NK-92 (cell line): Measurements from ENCODE around the gene LIPE.
"Not testable (repeated sequence)": the region's sequence is repeated elsewhere in the genome, so short reads cannot be mapped to it uniquely, and the experiment has no call there.

Experiments
- DNase-seq: peaks from one replicate; lab custom pipeline; 2025; ENCODE audit not compliant: unreplicated experiment; lab: John Stamatoyannopoulos, UW

The LIPE gene, protein sequence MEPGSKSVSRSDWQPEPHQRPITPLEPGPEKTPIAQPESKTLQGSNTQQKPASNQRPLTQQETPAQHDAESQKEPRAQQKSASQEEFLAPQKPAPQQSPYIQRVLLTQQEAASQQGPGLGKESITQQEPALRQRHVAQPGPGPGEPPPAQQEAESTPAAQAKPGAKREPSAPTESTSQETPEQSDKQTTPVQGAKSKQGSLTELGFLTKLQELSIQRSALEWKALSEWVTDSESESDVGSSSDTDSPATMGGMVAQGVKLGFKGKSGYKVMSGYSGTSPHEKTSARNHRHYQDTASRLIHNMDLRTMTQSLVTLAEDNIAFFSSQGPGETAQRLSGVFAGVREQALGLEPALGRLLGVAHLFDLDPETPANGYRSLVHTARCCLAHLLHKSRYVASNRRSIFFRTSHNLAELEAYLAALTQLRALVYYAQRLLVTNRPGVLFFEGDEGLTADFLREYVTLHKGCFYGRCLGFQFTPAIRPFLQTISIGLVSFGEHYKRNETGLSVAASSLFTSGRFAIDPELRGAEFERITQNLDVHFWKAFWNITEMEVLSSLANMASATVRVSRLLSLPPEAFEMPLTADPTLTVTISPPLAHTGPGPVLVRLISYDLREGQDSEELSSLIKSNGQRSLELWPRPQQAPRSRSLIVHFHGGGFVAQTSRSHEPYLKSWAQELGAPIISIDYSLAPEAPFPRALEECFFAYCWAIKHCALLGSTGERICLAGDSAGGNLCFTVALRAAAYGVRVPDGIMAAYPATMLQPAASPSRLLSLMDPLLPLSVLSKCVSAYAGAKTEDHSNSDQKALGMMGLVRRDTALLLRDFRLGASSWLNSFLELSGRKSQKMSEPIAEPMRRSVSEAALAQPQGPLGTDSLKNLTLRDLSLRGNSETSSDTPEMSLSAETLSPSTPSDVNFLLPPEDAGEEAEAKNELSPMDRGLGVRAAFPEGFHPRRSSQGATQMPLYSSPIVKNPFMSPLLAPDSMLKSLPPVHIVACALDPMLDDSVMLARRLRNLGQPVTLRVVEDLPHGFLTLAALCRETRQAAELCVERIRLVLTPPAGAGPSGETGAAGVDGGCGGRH

DNA sequence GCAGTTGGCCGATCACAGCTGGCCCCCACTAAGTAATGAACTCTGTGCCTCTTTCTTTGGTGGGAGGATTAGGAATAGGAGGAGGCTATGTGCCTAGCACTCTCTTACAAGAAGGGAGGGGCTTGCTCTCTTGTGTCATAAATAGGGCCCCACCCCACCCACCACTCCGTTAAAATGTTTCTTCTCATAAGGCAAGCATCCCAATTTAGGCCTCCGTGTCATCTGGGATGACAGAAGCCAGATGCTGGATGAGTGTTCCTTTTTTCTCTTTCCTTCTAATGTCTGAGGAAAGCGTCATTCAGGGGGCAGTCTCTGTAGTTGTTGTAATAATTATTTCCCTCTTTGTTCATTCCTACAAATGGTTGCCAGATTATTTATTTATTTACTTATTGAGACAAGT is at the start of gene LIPE:
TSS of gene LIPE (minus strand) at position 76 of the 400 bp plus-strand sequence. CDS start 239 bp downstream, outside the sequence.
- no peak for DNase-seq

DNA sequence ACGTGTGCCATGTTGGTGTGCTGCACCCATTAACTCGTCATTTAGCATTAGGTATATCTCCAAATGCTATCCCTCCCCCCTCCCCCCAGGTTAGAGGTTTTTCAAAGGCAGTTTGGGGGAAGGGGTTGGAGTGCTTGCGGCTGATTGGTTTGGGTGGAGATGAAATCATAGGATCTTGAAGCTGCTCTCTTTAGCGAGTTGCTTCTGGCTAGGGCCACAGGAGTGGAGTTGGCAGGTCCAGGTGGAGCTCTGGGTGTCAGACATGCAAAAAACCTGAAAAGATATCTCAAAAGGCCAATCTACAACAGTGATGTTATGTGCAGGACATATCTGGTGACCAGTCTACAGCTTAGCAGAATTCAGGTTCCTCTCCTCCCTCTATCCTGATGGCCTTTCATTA is 48.2 kb upstream of the LIPE start:
- DNase-seq, result no peak

DNA sequence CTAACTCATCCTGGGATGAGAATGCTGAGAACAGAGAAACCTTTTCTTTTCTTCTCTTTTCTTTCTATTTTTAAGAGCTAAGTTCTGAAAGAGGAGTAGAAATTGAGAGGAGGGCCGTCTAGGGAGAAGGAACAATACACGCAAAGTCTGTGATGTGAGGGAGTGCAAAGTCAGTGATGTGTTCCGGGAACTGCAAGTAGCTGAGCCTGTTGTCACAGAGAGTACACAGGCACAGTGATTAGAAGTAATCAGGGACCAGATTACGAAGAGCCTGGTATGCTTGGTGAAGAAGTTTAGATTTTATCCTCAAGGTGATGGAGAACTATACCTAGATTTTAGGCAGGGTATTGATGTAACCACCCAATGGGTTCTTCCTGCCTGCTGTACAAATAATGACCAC is 47.6 kb upstream of the LIPE start:
- no peak for DNase-seq

DNA sequence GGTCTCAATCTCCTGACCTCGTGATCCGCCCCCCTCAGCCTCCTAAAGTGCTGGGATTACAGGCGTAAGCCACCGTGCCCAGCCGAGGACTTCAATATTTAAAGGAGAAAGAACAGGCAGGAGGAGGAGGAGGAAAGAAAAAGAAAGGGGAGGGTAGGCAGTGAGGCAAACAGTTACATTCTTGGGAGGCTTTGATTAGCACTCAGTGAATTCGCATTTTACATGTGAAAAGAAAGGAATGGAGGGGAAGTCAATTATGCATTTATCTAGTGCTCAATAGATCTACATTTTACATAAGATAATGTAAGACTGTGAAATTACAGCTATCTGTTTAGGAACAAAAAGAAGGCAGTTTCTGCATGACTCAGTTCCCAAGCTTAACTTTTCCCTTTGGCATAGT is 46.5 kb upstream of the LIPE start:
- no peak for DNase-seq

DNA sequence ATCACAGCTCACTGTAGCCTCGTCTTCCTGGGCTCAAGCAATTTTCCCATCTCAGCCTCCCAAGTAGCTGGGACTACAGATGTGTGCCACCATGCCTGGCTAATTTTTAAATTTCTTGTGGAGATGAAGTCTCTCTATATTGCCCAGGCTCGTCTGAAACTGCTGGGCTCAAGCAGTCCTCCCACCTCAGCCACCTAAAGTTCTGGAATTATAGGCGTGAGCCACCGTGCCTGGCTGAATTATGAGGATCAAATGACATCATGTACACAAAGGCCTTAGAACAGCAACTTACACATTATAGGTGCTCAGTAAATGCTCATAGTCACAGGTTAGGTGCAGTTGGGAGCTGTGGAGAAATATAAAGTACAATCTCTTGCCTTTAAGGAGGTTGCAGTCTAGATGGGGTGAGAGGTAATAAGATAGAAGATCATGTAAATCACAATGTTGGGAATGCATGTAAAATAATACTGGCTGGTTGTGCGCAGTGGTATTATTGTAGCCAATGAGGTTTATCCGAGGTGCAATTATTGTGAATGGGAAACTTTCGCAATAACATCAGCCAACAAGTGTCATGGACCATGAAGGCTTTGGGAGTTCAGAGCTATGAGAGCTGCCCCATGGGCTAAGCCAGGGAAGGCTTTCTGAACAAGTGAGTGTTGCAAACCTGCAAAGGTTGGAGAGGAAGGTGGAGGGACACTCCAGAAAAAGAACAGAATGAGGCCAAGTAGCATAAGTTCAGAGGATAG is 45.4 kb upstream of the LIPE start:
- DNase-seq, result no peak

DNA sequence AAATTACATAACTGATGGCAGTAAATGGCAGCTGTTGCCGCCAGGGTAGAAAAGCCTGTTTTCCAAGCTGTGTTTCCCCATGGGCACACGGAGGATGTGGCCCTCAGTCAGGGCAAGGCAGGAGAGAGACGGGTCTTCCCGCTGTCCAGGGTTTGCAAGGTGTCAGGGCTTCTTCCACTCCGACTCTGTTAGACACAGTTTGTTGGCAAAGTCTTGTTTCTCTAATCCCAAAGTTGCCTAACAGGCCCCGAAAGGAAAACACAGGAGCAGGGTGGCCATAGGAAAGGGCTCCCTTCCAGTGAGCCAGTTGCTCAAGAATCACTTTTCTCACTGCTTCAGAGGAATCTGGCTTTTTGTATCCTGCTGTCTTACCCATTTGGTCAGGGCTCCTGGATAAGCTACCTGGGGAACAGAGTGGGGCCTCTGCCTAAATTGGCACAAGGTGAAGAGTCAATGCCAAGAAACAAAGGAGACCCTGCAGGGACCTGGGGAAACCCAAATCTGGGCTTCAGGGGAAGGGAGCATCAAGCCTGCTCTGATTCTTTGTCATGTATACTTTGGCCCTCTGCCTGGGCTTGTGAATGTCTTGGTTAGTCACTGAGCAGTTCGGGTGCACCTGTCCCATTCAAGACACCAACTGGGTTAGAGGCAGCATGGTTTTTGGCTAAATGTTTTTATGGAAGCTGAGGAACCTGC is 44.5 kb upstream of the LIPE start:
- DNase-seq, result no peak

DNA sequence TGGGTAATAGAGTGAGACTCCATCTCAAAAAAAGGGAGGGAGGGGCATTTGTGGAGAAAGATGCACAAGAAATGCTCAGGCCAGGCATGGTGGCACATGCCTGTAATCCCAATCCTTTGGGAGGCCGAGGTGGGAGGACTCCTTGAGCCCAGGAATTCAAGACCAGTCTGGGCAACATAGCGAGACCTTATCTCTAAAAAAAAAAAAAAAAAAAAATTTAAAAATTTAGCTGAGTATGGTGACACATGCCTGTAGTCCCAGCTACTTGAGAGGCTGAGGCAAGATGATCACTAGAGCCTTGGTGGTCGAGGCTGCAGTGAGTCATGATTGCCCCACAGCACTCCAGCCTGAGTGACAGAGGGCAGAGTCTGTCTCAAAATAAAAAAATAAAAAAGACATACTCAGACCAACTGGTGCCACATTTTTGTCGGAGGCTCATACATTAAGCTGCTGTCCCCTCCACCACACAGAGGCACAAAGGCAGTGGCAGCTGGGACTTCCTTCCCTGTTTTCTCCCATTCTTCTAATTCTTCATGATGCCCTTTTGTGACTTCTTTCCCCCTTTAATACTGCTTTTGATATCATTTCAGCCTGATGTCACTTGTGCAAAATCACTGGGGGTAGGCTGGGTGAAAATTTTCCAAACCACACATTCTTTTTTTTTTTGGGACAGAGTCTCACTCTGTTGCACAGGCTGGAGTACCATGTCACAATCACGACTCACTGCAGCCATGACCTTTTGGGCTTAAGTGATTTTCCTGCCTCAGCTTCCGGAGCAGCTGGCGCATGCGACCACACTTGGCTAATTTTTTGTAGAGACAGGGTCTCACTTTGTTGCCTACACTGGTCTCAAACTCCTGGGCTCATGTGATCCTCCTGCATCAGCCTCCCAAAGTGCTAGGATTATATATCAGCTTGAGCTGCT is 42.4 kb upstream of the LIPE start:
- DNase-seq, result no peak

DNA sequence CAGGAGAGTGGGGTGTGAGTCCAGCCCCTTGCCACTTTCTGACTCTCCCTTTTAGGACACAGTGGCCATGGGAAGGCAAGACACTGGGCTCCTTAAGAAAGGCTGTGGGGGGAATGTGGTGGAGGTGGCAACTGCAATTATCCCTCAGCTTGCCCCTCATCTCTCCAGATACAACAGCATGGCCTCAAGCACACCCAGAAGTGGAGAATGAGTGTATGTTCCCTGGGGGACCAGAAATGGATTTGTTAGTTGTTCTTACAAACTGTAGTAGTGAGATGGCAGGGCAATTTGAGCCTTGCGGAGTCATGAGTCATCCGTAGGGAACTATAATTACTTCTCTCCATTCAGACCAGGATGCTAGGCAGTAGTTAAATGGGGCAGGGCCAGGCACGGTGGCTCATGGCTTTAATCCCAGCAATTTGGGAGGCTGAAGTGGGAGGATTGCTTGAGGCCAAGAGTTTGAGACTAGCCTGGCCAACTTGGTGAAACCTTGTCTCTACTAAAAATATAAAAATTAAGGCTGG is 41.1 kb upstream of the LIPE start:
- no peak for DNase-seq

DNA sequence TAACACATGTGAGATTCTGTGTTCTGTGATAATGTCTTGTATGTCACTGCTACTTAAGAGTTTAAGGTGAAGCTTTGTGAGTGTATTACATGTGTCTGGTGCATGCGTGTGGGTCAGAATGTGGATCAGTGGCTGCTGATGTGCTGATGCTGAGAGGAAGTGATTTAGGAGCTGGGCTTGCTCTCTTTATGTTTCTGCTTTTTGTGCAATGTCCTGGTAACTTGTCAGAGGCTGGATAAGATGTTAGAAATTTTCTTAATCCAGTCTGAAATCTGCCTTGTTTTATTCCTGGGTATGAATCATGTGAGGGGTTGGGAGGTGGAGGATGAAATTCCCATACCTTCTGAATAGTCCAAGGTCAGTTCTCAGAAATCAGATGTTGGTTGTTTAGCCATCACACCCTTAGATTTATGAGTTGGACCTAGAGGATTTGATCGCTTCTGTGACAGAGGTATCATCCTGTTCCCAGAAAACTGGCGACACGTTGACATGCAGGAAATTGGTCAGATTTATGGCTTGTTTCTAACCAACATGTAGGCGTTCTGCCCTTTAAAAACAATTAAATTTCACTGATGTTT is 40.1 kb upstream of the LIPE start:
- DNase-seq, result no peak

DNA sequence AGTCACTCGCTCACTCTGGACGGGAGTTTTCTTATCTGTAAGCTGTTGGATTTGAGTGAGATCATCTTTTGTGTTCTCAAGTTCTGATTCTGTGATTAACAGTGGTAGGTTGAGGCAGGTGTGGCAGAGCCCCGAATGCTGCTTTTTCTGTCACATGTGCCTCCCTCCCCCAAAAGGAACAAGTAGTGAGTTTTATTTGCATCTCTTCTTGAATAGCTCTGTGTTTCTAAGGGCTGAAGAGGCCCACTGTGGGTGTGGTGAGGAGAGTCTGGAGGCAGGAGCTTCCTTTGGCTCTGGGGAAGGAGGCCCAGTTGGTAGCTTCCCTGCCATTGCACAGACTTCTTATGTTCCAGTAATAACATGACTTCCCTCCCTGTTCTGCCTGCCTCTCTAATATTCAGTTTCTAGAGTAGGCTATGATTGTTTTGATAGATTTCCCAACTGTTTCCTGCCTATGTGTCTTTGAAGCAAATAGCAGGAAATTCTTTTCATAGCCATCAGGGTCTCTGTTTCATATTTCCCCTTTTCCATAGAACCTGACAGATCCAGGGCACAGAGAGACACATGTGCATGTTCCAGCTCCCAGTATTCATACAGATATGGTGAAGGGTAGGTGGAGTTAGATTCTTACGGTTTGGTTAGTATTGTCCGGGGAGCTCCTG is 39.5 kb upstream of the LIPE start:
- no peak for DNase-seq

DNA sequence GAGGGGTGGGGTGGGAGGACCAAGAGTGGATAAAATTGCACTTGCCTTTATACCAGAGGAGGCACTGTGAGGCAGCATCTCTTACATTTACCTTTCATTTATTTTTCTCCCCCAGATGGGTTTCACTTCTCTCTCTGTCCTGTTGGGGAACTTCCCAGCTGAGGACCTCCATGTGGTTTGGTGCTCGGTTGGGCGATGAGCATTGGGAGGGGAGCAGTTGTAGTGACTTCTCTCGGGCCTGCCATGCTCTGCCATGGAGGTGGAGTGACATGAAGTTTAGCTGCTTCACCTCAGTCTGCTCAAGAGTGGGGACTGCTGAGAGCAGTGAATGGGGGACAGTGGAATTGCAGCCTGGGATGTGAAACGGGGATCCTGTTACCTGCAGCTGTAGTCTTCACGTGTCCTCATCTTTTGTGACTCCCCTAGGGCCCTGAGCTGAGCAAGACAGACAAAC is 38.7 kb upstream of the LIPE start:
- no peak for DNase-seq

DNA sequence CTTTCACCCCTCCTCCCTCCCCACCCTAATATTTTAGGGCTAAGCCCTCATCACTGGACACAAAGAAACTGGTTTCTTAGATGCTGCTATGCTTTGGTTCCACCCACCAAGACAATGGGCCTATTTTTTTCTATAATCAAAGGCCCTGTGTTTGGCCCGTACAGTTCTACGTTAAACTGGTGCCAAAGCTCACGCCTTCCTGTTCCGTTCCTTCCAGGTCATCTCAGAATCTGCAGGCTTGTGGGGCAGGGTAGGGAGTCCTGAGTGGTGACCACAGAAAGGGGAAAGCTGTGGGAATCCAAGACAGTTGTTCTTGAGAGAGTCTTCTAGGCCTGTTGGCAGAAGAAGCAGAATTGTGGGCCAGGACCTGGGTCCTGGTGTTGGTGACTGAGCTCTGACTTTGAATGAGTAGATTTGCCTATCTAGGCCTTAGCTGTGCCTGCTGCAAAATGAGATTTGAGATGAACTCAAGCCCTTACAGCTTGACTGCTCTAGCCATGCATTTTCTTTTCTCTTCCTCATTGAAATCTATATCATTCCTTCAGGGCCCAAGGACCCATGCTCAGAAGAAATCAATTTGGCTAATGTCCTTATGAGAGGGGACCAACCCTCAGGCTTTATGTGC is 34.6 kb upstream of the LIPE start:
- no peak for DNase-seq

DNA sequence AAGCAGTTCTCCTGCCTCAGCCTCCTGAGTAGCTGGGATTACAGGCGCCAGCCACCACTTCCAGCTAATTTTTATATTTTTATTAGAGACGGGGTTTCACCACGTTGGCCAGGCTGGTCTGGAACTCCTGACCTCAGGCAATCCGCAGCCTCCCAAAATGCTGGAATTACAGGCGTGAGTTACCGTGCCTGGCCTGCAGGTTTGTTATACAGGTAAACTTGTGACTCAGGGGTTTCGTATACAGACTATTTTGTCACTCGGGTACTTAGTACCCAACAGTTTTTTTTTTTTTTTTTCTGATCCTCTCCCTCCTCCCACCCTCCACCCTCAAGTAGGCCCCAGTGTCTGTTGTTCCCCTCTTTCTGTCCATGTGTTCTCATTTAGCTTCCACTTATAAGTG is 34.0 kb upstream of the LIPE start:
- DNase-seq, result not testable (repeated sequence)

DNA sequence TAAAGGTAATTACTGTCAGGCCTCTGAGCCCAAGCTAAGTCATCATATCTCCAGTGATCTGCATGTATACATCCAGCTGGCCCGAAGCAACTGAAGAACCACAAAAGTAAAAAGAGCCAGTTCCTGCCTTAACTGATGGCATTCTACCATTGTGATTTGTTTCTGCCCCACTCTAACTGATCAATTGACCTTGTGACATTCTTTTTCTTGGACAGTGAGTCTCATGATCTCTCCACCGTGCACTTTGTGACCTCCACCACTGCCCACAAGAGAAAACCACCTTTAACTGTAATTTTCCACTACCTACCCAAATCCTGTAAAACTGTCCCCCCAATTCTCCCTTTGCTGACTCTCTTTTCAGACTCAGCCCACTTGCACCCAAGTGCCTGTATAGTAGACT is 32.7 kb upstream of the LIPE start:
- no peak for DNase-seq

DNA sequence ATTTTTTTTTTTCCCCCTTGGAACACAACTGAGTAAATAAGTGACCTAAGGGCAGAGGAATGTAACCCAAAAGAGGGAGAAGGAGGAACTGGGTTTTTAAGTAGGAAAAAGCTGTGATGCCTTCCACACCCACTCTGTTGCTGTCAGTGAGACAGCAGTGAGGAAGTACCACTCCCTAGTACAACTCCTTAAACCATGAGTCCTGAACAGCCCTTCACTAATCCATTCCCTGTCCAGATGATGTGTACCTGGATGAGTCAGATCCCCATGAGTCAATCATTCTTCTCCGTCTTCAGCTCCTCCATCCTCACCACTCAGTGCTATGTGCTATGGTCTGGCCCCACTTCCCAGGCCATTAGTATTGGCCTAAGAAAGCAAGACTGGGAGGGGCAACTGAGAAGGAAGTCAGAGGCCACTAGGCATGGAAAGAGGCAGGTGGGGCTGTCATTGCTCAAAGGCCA is 28.5 kb upstream of the LIPE start:
- no peak for DNase-seq

DNA sequence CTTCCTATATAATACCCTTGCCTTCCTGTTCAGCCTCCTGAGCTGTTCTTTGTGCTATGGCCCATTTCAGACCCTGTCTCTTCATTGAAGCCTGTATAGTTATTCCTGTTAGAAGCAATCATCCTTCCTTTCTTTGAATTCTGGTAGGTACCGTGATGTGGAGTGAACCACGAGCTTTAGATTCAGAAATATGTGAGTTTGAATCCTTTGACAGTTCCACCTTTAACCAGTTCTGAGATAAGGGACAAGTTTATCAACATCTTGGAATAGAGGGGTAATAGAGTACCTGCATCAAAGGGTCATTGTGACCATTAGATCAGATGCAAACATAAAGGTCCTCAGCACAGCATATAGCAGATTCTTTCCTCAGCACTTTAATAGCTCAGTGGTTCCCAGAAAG is 27.9 kb upstream of the LIPE start:
- DNase-seq, result no peak

DNA sequence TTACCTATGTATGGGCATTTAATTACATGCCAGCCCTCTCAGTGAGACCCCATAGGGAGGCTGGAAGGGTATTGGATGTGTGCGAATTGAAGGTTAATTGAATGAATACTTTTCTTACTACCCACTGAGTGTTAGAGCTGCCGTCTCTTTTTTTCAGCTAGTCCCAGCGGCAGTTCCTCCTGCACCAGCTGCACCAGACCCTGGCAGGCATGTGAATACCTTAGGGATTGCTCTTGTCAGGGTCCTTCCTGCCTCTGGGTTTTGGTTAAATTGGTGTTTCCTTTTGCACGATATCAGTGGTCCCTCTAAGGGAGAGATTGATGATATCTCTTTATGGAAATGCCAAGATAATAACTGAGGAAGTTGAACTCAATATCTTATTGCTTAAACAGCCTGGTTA is 25.4 kb upstream of the LIPE start:
- DNase-seq, result no peak
